ENCODE measurements around the gene COMMD6. TPM values are rescaled to one million over a fixed set of nuclear protein-coding genes. Genes with fewer than 3 reads are reported as not detected.

The COMMD6 gene
- total and polyA plus RNA-seq, 2 of the 13 experiments (the other 11 are each of a cell fraction or from before 2014, with no cell fraction given), result 97.0 to 164 TPM

GRCh38 chr13:75489502-75490263 is 48.0 kb downstream of the COMMD6 start:
- no peaks in the 10 kb centered on the region for H3K79me2 ChIP-seq (ENCODE audit: insufficient read depth, low read length)
- CTCF ChIA-PET (ENCODE audit: low intra/inter-chr PET ratio, low total read pairs), result no interaction called here
- peak overlapping the region; percentile 69 for H3K4me2 ChIP-seq (ENCODE audit: low read depth, low read length)
- H3K4me3 ChIP-seq (replicated peaks in 1 of 3; ENCODE audit: insufficient read depth in 1 of 3, low read depth in 2 of 3, low read length in 3 of 3), result peak overlapping the region; percentile 9 to 52 (median 23); a peak in 2 of 6 replicates
- DNase-seq (ENCODE audit: low spot score) (peak; percentile 46), ATAC-seq (peak; percentile 50), FAIRE-seq (no peak)
- in situ Hi-C loops (cut with HindIII; ENCODE audit: extremely low pct_ligation_motif_present, low pct_unique_long_range_greater_than_20kb), result loop anchor here (5.0 kb wide), 1 partner anchor 58 kb away; the partner anchor contains the start of gene UCHL3
- POLR2A ChIA-PET, result no interaction called here
- H3K9me3 ChIP-seq (ENCODE audit: low read length), result no peaks in the 10 kb centered on the region
- peaks cover 64% of the 10 kb centered on the region for H3K4me1 ChIP-seq (ENCODE audit: insufficient read depth, low read length)
- H3K27me3 ChIP-seq (ENCODE audit: control insufficient read depth in 1 of 2, insufficient read depth in 2 of 2, low read length in 2 of 2), result no peaks in the 10 kb centered on the region
- H3K36me3 ChIP-seq (replicated peaks in 1 of 2; ENCODE audit: control insufficient read depth in 1 of 2, insufficient read depth in 2 of 2, low read length in 2 of 2), result no peaks in the 10 kb centered on the region
- intact Hi-C loops (cut with micrococcal nuclease; ENCODE audit: unreplicated experiment), result no loop called here
- BruUV-seq (replicated peaks), result no TSS peak
- H2AFZ ChIP-seq (ENCODE audit: low read length), result no peak overlapping the region
- H3K27ac ChIP-seq (ENCODE audit: extremely low read length, insufficient read depth, low read length), result no peak overlapping the region
- WGBS (ENCODE audit: low lambda C conversion rate), result 11% methylated on average over 10 of the region's 10 CpGs
- no peaks in the 10 kb centered on the region for H4K20me1 ChIP-seq (ENCODE audit: insufficient read depth, low read length)
- H3K9ac ChIP-seq (ENCODE audit: insufficient read depth, low read depth, low read length), result peak overlapping the region; percentile 28
- TF ChIP-seq HMGA1 (CRISPR knock-in tag; conservative IDR thresholded peaks at IDR 0.05) (no peak), PAWR (CRISPR knock-in tag; IDR thresholded peaks at IDR 0.05; ENCODE audit: borderline replicate concordance) (no peak), HOXA3 (CRISPR knock-in tag; IDR thresholded peaks at IDR 0.05) (no peak), NFE2 (CRISPR knock-in tag; IDR thresholded peaks at IDR 0.05) (no peak), RXRA (CRISPR knock-in tag; IDR thresholded peaks at IDR 0.05) (no peak), HNF1B (CRISPR knock-in tag; IDR thresholded peaks at IDR 0.05) (no peak), CEBPG (CRISPR knock-in tag; IDR thresholded peaks at IDR 0.05) (peak; percentile 39; the same call in 1 of the 2 replicates), ZBTB21 (CRISPR knock-in tag; IDR thresholded peaks at IDR 0.05) (no peak), ZNF75D (CRISPR knock-in tag; IDR thresholded peaks at IDR 0.05; ENCODE audit: borderline replicate concordance) (no peak), TOPORS (CRISPR knock-in tag; IDR thresholded peaks at IDR 0.05) (no peak), ZNF343 (CRISPR knock-in tag; IDR thresholded peaks at IDR 0.05) (no peak), FOXA3 (CRISPR knock-in tag; IDR thresholded peaks at IDR 0.05) (peak; percentile 24; the same call in 1 of the 2 replicates), ZNF737 (CRISPR knock-in tag; IDR thresholded peaks at IDR 0.05; ENCODE audit: borderline replicate concordance) (no peak), FOXC1 (CRISPR knock-in tag; IDR thresholded peaks at IDR 0.05; ENCODE audit: borderline replicate concordance) (no peak), SNAI1 (CRISPR knock-in tag; IDR thresholded peaks at IDR 0.05; ENCODE audit: borderline replicate concordance) (no peak), TAF1 (CRISPR knock-in tag; IDR thresholded peaks at IDR 0.05) (no peak), TAF15 (IDR thresholded peaks at IDR 0.05; ENCODE audit: low read depth, low read length, poor library complexity, severe bottlenecking) (no peak), ZBTB34 (CRISPR knock-in tag; IDR thresholded peaks at IDR 0.05) (no peak), GLI4 (CRISPR knock-in tag; IDR thresholded peaks at IDR 0.05; ENCODE audit: borderline replicate concordance) (no peak)
- TF ChIP-seq, protein P1, sequence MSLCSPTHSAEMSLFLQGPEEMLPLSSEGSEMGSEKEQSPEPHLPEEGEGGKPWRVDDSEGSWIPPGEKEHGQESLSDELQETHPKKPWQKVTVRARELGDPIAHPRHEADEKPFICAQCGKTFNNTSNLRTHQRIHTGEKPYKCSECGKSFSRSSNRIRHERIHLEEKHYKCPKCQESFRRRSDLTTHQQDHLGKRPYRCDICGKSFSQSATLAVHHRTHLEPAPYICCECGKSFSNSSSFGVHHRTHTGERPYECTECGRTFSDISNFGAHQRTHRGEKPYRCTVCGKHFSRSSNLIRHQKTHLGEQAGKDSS (CRISPR knock-in tag; IDR thresholded peaks at IDR 0.05; ENCODE audit: borderline replicate concordance, low read depth), result no peak

All from HepG2 (cell line).